ENCODE measurements around the gene CCDC144A.
A peak's percentile ranks its signal among the peaks of the same experiment; 100 is the strongest.
"Not testable (repeated sequence)": the region's sequence is repeated elsewhere in the genome, so short reads cannot be mapped to it uniquely, and the experiment has no call there.

Gene CCDC144A, protein sequence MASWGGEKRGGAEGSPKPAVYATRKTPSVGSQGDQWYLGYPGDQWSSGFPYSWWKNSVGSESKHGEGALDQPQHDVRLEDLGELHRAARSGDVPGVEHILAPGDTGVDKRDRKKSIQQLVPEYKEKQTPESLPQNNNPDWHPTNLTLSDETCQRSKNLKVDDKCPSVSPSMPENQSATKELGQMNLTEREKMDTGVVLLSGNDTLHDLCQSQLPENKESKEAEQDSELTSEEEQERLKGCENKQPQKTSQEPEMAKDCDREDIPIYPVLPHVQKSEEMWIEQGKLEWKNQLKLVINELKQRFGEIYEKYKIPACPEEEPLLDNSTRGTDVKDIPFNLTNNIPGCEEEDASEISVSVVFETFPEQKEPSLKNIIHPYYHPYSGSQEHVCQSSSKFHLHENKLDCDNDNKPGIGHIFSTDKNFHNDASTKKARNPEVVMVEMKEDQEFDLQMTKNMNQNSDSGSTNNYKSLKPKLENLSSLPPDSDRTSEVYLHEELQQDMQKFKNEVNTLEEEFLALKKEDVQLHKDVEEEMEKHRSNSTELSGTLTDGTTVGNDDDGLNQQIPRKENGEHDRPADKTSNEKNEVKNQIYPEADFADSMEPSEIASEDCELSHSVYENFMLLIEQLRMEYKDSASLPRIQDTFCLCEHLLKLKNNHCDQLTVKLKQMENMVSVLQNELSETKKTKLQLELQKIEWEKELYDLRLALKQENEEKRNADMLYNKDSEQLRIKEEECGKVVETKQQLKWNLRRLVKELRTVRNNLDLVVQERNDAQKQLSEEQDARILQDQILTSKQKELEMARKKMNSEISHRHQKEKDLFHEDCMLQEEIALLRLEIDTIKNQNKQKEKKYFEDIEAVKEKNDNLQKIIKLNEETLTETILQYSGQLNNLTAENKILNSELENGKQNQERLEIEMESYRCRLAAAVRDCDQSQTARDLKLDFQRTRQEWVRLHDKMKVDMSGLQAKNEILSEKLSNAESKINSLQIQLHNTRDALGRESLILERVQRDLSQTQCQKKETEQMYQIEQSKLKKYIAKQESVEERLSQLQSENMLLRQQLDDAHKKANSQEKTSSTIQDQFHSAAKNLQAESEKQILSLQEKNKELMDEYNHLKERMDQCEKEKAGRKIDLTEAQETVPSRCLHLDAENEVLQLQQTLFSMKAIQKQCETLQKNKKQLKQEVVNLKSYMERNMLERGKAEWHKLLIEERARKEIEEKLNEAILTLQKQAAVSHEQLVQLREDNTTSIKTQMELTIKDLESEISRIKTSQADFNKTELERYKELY (N-terminal part only)

DNA sequence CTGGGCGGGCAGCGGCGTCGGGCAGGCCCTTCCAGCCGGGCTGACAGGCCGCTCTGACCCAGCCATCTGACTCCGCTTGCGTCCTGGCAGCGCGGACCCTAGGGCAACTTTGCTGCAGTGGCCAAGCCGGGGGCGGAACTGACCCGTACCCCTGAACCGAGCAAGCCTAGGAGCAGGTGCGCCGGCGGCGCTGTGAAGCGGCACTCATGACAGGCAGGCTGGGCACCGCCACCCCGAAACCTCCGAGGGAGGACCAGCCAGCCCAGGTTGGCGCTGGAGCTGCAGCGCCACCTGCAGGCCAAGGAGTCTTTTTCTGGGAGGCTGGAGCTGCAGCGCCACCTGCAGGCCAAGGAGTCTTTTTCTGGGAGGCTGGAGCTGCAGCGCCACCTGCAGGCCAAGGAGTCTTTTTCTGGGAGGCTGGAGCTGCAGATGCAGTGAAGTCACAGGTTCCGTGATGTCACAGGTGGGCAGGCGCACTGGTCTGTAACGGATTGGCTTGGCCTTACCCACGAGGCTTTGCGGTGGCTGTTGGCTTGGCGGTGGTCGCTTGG is at the start of gene CCDC144A:
Gene CCDC144A (plus strand): TSS at position 511 of the 551 bp plus-strand sequence. CDS start 160 bp downstream, outside the sequence.
- DNase-seq = peak; percentile 88

DNA sequence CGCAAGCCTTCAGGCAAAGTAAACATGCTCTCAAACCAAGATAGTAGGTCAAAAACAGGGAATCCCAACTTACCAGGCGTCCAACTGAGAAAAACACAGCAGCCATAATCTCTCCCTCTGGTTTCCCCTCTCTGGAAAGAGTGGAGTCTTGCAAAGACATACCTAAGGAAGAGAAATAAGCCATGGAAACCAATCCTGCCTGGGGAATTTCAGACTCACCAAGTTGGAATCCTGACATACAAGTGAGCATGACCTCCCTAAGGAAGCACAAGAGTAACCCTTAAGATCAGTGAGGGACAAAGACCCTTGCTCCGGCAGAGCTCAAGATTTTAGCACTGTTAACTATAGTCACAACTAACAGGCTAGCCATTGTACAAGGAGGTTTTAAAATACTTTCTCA is 40.5 kb upstream of the CCDC144A start:
- DNase-seq = no peak
- TF ChIP-seq POLR2A (IDR thresholded peaks at IDR 0.05; ENCODE audit: low read length) (no peak), GATA1 (IDR thresholded peaks at IDR 0.05; ENCODE audit: low read depth, low read length) (no peak)

DNA sequence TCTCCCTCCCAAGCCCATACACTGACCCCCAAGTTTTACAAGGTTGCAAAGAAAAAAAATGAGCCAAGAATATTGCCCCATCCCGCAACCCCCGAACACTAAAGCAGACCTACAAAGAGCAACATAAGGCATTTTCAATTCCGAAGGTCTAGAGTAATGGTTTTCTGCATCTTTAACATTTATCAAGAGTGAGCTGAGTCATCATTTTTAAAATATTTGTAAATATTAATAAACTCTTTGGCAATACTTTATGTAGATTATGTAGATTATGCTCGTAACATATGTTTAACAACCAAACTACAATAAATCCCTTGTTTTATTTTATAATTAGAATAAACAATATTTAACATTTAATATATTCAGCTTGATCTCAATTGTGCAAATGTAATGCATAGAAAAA is 37.8 kb upstream of the CCDC144A start:
- no peak for DNase-seq
- TF ChIP-seq GATA1 (IDR thresholded peaks at IDR 0.05; ENCODE audit: low read depth, low read length) = no peak
- no peak for TF ChIP-seq POLR2A (IDR thresholded peaks at IDR 0.05; ENCODE audit: low read length)

DNA sequence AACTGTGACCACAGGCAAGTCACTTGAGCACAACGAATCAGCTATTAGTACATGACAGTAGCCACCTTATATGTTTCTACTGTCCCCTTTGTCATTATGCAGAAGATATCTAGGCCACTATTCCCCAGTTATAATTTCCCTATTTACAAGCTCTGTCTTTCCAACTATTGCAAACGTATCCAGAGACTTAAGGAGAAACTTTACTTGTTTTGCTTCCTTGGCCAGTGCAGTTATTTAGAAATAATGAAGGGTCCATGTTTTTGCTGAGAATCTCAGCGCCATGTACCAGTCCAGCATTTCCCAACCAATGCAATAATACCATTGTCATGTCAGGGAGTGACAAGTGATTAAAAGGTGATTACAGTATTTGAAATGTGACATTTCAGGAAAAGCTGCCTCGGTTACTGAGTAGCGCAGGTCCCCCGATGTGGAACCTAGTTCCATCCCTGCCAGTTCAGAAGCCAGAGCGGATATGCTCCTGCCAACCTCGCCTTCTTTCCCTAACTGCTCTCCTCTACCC is 37.1 kb upstream of the CCDC144A start:
- DNase-seq = peak; percentile 36 to 49
- TF ChIP-seq POLR2A (IDR thresholded peaks at IDR 0.05; ENCODE audit: low read length) (no peak), GATA1 (IDR thresholded peaks at IDR 0.05; ENCODE audit: low read depth, low read length) (no peak)

DNA sequence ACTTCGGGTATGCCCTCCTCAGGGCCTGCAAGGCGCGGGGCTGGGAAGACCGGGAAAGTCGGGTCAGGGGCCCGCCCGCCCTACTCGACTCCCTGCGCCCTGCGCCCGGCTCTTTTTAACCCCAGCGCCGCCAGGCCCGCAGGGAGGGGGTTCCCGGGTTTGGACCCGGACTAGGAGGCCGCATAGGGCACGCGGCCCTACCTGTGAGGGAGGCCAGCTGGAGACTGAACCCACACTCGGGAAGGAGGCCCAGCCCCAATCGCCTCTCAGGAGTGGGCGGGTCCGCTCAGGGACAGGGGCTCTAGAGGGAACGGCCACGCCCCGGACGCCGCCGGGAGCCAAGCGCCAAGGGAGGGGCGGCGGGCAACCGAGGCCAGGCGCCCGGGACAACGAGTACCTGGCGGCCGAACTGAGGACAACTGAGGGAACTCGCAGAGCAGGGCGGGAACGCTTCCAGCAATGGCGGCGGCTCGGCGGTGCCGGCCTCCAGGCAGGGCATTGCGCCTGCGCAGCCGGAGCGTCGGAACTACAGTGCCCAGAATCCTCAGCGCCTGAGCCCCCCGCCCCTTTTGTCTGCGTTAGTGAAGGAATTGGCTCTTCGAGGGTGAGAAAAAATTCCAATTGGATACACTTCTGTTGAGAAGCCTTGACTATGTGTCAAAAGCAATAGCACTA is 36.5 kb upstream of the CCDC144A start, which contains the start of gene ZNF624:
Gene ZNF624 (minus strand): TSS at position 484 of the 675 bp plus-strand sequence.
- DNase-seq = peak; percentile 87 to 92
- TF ChIP-seq POLR2A (IDR thresholded peaks at IDR 0.05; ENCODE audit: low read length) = peak; percentile 64
- TF ChIP-seq GATA1 (IDR thresholded peaks at IDR 0.05; ENCODE audit: low read depth, low read length) = no peak

DNA sequence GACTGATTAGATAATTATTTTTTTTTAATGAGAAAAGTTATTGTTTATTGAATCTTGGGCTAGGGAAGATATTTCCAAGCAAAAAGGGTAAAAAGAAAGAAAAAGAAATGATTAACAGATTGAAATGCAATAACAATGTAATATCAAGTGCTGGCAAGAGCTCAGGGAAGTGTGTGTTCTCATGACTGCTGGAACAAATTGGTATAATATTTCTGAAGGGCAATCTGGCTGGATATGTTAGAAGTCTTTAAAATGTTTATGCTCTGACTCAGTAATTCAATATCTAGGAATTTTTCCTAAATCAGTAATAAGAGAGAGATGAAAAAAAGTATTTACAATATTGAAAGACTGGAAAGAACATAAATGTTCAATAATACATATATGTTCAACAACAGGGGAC is 28.8 kb upstream of the CCDC144A start:
- DNase-seq = no peak
- TF ChIP-seq POLR2A (IDR thresholded peaks at IDR 0.05; ENCODE audit: low read length) (no peak), GATA1 (IDR thresholded peaks at IDR 0.05; ENCODE audit: low read depth, low read length) (no peak)

DNA sequence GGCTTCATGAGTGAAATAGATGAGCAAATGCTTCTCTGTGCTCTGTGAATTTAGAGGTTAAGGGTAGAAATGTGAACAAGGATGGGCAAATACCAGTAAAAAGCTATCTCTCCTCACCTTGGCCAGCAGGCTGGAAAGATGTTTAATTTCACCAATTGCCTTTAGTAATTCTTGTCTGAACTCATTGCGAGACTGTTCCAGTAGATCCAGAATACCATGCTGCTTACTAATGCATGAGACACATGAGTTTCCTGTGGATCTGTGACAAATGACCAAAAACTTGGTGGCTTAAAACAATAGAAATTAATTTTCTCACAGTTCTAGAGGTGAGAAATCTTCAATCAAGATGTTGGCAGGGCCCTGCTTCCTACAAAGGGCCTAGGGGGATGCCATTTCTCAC is 27.1 kb upstream of the CCDC144A start:
- DNase-seq = no peak

DNA sequence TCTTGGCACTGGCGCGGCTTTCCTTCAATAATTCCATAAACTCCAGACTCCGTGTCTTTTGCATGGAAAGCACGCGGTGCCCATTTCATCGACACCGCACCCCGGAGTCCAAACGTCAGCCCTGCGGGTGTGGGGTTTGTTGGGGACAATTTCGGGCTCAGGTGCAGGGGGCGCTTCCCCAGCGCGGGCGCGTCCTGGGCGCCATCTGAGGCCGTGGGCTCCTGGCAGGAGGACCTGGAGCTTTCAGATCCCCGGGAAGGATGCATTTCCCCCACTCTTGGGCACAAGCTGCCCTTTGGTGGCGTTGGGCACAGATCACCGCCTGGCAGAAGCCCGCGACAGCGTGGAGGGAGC is 23.5 kb upstream of the CCDC144A start:
- not testable (repeated sequence) for DNase-seq

More for the DNA sequence above, 27.1 kb upstream of the CCDC144A start:
- no peak for TF ChIP-seq GATA1 (IDR thresholded peaks at IDR 0.05; ENCODE audit: low read depth, low read length)
- no peak for TF ChIP-seq POLR2A (IDR thresholded peaks at IDR 0.05; ENCODE audit: low read length)

DNA sequence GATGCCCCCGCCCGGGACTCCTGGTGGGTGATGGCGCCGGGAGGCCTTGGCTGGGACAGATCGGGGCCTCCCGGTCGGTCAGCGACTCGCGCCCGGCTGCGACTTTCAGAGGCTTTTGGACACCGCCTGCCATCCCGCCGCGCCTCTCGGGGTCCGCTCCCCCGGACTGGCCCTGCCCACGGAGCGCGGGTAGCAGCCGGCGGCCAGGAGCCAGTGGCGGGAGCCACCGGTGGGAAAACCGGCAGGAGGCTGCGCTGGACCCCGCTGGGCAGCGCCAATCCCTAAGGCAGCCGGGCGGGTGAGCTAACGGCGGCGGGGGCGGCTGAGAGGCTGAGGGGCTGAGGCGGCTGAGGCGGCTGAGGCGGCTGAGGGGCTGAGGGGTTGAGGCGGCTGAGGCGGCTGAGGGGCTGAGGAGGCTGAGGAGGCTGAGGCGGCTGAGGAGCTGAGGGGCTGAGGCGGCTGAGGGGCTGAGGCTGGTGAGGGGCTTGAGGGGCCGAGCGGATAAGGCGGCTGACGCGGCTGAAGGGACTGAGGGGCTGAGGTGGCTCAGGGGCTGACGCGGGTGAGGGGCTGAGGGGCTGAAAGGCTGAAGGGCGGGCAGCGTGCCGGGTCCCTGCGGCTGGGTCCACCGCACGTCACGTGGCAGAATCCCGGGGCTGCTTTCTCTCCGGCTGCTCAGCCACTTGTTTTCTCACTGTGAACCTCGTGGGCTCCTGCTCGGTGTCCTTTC is 23.0 kb upstream of the CCDC144A start:
- not testable (repeated sequence) for DNase-seq

DNA sequence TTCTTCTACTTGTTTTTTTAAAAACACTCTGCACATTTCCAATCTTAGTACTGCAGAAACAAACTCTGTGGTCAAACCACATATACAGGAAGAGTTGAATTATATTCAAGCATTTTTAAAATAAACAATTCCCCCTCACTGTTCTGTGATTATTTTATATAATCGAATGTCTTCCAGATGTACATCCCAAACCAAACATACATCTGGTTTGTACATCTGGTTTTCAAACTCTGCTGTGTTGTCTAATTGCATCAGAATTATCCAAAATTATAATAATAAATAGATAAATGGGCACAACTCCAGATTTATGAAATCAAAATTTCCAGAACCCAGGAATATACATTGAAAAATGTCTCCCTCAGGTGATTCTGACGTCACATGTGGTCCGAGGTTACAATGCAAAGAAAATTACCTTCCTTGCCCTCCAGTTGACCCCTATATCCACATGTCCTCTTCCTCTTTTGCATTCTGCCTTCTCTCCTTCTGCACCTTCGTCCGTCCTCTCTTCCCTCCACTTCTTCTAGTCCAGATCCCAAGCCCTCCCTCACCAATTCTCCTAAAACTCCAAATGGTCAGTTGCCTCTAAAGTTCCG is 13.3 kb upstream of the CCDC144A start:
- no peak for TF ChIP-seq POLR2A (IDR thresholded peaks at IDR 0.05; ENCODE audit: low read length)
- TF ChIP-seq GATA1 (IDR thresholded peaks at IDR 0.05; ENCODE audit: low read depth, low read length) = no peak
- DNase-seq = no peak

DNA sequence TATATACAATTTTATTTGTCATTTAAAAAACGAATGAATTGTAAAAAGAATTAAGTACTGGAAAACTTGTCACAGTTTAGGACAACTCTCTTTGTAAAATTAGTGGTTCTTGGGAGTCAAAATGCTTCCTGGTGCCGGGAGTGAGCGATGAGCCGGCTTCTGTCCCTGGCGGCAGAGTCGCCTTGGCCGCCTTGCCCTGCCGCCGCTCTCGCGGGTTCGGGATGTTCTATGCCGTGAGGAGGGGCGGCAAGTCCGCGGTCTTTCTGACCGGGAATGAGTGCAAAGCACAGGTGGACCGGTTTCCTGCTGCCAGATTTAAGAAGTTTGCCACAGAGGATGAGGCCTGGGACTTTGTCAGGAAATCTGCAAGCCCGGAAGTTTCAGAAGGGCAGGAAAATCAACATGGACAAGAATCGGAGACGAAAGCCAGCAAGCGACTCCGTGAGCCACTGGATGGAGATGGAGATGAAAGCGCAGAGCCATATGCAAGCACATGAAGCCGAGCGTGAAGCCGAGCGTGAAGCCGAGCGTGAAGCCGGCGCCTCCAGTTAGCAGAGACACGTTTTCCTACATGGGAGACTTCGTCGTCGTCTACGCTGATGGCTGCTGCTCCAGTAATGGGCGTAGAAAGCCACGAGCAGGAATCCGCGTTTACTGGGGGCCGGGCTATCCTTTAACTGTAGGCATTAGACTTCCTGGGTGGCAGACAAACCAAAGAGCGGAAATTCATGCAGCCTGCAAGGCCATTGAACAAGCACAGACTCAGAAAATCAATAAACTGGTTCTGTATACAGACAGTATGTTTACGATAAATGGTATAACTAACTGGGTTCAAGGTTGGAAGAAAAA is 6.5 kb upstream of the CCDC144A start:
- not testable (repeated sequence) for DNase-seq

DNA sequence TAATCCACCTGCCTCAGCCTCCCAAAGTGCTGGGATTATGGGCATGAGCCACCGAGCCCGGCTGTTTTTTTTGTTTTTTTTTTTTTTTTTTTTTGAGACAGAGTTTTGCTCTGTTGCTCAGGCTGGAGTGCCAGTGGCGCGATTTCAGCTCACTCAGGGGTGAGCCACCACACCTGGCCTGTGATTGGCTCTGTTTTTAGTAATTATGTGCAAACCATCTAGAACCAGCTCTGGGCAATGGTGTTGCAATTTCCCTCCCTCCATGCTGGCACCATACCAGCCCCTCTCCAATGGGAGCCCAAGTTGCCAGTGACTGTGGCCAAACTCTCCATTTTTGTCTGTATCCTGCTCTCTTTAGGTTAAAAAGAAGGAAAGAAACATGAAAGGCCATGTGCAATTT is 4.0 kb upstream of the CCDC144A start:
- DNase-seq = not testable (repeated sequence)

DNA sequence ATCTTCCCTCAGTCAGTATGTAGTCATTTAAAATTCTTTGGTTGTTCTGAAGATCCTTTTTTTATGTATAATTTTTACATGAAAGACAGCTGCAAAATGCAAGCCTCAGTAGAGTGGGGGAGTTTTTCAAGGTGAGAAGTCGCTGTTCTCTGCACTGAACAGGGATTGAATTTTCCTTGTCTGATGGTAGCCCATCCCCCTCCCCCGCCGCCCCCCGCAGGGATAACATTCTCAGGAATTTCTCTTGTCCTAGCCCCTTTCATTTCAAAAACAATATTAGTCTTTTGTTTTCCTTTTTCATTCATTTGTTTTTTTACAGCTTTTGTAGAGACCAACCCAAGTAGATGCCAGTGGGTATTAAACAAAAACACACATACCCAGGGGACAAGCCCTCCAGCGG is 2.9 kb upstream of the CCDC144A start:
- DNase-seq = not testable (repeated sequence)

DNA sequence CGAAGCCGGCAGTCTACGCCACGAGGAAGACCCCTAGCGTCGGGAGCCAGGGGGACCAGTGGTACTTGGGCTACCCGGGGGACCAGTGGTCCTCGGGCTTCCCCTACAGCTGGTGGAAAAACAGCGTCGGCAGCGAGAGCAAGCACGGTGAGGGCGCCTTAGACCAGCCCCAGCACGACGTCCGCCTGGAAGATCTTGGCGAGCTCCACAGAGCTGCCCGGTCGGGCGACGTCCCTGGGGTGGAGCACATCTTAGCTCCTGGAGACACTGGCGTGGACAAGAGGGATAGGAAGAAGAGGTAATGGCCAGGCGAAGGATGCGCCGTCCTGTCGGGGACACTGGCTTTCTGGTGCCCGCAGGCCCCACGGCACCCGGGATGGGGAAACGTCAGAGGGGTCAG is 406 bp downstream of the CCDC144A start:
- DNase-seq = not testable (repeated sequence)

DNA sequence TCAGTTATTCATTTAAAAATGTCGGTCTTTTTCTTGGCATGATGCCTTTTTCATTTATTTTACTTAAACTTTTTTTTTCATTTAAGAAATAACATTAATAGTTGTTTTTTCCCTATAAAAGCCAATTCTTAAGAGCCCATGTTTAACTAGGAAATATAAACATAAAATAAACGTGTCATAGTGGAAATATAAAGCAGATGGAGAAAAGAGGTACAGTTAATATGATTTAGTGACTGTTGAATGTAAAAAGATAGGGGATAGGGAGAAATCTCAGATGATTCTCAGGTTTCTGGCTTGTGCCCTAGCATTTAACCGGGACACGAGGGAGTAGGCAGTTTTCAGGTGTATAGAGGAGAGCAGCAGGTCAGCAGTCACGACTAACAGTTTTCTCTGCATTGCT is 7.6 kb downstream of the CCDC144A start:
- not testable (repeated sequence) for DNase-seq

DNA sequence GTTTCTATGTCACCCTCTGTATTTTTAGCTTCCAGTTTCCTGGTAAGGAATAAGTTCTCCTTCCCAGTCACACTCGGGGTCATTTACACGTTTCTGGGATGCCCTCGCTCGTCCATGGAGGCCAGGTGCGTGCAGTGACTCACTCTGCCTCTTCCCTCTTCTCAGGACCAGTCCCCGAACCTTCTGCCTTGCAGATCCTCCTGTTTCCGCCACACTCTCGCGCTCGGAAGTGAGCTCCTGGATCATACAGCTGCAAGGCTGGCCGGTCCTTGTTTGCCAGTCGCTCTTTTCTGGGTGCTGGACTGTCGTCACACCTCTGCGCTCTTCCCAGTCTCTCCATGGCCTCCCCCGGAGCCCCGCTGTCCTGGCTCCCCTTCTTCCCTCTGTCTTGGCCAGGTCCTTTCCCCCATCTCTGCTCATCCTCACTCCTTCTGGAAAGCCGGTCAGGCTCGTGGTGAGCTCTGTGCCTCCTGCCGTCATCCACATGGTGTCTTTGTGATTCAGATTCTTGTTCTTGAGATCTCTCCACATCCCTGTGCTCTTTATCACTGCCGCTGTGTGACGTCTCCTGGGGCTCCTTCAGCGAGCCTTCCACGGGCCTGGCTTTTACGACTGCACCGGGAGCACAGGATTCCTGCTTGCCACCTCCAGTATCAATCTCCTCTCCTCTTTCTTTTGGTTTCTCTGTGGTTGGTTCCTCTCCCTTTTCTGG is 55.6 kb downstream of the CCDC144A start:
- DNase-seq = not testable (repeated sequence)

DNA sequence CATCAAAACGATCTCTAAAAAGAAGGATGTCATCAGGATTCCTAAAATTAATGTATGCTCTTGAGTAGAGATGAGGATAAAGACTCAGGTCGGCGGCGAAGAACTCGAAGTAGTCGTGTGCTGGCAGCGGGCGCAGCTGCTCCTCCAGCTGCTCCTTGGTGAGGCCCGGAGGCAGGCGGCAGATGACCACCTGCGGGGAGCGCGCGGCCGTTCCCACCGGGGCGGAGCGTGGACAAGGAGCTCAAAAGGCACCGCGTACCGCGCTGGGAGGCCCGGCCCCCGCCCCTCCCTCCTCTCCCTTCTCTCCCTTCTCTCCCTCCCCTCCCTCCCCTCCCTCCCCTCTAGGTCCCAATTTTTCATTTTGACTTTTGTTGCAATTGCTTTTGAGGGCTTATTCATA is 56.5 kb downstream of the CCDC144A start:
- not testable (repeated sequence) for DNase-seq
